Testis (tissue), 2 donors: Measurements from ENCODE around the gene VEZT.

ENCODE experiments used
- CTCF ChIP-seq, 3 experiments: fragments of 450-650 bp in 2 of 3; fragments of 200-600 bp in 1 of 3; sonication (generic) in 1 of 3; IDR thresholded peaks; one replicate each; pipeline ENCODE4 v1.5.1; 2016 to 2019; ENCODE audit warnings: antibody characterized with exemption in 3 of 3, mild to moderate bottlenecking in 2 of 3, moderate library complexity in 1 of 3
- POLR2A ChIP-seq: fragments of 450-650 bp; IDR thresholded peaks from one replicate; pipeline ENCODE4 v1.6.1; 2017; ENCODE audit warnings: antibody characterized with exemption, mild to moderate bottlenecking, moderate library complexity

- TF ChIP-seq CTCF (IDR thresholded peaks at IDR 0.05) (no peak), POLR2A (no peak)
Measured at GRCh38 chr12:95195122-95195521, 22.5 kb upstream of the VEZT start.
